ENCODE results near the gene ZBTB40.

ZBTB40 gene

DNA sequence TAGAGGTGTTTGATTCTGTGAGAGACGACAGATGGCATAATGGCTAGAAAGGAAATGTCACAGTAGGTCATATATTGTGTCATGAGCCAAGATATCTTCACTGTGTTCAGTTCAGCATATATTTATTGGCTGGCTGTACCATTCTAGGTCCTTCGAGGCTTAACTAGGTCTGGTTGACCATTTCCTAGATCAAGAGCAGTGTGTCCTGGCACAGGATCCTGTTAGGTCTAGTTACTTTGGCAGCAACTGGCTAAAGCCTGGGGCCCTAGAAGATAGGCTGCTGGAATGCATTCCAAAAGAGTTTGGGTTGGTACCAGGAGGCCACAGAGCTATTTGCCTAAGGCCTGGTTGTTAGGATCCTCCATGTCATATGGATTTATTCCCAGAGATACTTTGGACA, 20.9 kb downstream of the ZBTB40 start:
- DNase-seq, result peak; percentile 11 to 44

DNA sequence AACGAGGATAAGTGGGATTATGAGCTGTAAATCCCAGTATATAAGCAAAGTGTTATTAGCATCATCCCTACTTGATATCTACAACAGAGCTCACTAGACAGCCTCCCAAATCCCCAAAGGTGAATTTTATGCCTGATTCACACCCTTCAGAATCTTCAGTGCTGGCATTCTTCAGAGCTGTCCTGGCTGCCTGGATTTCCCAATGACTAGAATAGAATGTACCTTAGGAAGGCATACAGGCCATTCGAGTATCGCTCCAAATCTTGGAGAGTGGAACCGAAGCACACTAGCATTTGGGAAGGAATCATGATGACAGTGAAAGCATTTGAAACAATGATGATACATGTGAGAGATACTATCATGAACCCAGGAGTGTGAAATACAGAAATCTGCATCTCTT, 22.3 kb downstream of the ZBTB40 start:
- no peak for DNase-seq

DNA sequence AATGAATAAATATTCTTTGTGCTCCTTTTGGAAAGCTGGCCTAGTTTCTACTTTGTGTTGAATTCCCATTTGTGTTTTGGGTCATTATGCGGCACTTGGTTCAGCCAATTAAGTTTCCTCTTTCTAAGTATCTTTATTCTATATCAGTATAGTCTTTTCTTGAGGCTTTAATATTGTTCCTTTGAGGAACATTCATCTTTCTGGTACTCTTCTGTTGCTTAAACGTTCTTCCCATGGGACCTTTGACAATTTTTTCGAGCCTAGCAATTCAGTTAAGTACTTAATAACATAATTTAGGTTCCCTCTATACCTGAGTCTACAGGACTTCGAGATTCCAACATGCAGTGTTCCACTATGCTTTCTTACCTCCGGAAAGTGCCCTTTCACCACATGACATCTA, 24.9 kb downstream of the ZBTB40 start:
- no peak for DNase-seq

DNA sequence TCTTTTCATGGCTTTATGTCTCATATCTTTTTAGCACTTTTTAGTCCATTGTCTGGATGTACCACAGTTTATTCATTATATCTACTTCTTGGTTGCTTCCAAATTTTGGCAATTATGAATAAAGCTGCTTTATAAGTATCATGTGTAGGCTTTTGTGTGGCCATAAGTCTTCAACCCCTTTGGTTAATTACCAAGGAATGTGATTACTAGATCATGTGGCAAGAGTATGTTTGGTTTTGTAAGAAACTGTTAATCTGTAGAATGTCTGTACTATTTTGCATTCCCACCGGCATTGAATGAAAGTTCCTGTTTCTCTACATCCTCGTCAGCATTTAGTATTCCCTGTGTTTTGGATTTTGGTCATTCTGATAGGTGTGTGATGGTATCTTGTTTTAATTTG, 31.5 kb downstream of the ZBTB40 start:
- DNase-seq, result no peak

DNA sequence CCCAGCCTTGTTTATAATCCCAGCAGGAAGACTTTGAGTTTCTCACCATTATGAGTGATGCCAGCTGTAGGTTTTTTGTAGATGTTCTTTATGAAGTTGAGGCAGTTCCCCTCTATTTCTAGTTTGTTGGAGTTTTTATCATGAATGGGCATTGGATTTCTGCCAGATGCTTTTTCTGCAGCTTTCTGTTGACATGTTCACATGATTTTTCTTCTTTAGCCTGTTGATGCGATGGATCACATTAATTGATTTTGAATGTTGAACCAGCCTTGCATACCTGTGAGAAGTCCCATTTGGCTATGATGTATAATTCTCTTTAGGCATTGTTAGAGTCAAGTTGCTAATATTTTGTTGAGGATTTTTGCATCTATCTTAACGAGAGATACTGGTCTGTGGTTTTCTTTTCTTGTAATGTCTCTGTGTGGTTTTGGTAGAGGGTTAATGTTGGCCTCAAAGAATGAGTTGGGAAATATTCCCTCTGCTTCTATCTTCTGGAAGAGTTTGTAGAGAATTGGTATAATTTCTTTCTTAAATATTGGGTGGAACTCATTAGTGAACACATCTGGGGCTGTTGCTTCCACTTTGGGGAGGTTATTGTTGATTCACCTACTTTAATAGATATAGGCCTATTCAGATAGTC, 33.2 kb downstream of the ZBTB40 start:
- no peak for DNase-seq

DNA sequence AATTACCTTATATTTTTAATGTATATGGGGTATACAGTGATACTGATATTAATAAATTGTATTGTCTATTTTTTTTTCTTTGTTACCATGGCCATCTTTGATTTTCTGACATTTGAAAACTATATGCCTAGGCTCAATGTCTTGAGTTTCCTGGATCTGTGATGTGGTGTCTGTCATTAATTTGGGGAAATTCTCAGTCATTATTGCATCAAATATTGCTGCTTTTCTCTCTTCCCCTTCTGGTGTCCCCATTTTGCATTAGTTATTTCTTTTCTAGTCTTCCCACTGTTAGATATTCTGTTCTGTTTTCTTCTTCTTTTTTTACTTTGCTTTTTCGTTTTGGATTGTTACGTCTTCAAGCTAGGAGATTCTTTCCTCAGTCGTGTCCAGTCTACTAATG, 33.8 kb downstream of the ZBTB40 start:
- no peak for DNase-seq

DNA sequence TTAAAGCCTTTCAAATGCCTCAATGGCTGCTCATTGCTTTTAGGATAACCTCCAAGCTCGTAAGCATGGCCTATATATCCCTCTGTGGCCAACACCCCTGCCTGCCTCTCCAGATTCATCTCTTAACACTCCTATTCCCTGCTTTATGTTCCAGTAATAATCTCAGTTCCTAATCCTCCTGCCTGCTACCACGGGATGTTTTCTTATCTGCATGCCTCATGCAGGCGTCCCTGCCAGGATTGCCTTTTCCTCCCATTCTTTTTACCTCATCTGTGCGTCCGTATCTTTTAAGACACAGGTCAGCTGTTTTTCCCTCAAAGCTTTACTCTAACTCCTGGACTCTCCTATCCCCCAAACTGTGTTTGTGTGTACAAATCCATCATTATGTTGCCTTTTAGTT, 36.1 kb downstream of the ZBTB40 start:
- no peak for DNase-seq

DNA sequence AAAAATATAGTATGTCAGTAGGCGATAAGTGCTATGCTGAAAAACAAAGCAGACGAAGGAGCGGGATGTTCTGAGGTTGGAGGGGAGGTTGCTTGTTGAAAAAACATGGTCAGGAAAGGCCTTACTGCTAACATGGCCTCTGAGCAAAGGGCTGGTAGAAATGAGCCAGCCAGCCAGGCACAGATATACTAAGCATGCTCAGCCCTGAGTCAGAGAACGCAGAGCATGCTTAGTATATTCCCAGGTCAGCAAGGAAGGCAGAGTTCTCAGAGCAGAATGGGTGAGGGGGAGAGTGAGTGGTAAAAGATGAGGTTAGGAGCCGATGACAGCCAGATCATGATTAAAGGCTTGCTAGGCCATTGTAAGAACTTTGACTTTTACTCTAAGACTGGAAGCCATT, 36.7 kb downstream of the ZBTB40 start:
- no peak for DNase-seq

DNA sequence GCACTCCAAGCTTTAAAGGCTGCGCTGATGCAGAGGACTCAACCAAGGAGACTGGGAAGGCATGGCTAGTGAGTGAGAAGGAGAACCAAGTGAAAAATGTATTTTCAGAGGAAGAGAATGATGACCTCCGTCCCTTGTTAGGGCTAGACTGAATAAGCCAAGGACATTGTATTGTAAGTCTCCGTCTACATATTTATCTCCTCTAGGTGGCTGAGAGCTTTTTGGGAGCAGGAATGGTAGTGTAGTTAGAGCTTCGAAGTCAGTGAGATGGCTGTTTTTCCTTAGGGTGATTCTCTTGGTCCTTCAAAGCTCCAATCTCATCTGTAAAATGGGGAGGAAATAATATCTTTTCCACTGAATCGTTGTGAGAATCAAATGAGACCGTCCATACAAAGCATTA, 37.6 kb downstream of the ZBTB40 start:
- DNase-seq, result no peak

DNA sequence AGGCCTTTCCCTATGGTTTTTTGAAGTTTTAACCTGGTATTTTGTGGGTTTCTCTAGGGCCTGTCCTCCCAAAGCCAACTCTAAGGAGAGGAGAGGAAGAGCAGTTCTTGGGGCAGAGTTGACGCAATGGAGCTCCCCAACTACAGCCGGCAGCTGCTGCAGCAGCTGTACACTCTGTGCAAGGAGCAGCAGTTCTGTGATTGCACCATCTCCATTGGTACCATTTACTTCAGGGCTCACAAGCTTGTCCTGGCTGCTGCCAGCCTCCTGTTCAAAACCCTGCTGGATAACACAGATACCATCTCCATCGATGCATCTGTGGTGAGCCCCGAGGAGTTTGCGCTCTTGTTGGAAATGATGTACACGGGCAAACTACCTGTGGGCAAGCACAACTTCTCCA, 38.2 kb downstream of the ZBTB40 start:
- DNase-seq, result no peak

DNA sequence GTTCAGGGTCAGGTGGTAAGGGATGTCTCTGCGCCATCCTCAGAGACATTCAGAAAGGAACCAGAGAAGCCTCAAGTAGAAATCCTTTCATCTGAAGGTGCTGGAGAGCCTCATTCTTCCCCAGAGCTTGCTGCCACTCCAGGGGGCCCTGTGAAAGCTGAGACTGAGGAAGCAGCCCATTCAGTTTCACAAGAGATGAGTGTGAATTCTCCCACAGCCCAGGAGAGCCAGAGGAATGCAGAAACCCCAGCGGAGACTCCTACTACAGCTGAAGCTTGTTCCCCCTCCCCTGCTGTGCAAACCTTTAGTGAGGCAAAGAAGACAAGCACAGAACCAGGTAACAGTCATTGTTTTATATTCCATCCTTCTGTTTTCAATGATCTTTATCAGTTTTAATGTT, 38.7 kb downstream of the ZBTB40 start:
- no peak for DNase-seq

DNA sequence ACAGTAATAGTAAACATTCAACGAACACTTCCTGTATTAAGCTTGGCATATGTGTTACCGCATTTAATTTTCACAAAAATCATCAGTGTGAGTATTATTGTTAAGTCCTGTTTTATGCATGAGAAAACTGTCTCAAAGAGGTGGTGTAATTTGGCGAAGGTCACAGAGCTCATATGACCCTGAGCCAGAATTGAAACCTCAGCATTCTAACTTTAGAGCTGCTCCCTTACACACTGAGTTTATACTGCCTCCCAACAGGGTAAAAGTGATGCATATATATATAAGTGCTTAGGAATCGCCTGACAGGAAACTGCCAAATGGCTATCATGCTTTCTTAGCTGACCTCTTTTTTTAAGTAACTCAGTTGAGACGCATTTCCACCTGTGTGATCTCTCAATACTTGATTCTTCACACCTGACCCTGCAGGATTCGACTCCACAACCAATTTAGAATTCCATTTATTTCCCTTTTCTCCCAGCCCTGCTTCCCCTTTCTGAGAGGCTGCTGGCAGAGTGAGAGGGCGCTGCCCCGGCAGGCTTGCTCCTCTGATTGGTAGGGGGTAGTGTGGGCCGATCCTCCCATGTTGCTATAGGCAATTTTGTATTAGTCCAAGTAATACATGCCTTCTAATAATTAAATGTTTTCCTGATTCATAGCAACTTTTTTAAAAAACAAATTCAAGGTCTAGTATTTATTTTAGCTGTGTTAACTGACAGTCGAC, 40.5 kb downstream of the ZBTB40 start:
- DNase-seq, result no peak

DNA sequence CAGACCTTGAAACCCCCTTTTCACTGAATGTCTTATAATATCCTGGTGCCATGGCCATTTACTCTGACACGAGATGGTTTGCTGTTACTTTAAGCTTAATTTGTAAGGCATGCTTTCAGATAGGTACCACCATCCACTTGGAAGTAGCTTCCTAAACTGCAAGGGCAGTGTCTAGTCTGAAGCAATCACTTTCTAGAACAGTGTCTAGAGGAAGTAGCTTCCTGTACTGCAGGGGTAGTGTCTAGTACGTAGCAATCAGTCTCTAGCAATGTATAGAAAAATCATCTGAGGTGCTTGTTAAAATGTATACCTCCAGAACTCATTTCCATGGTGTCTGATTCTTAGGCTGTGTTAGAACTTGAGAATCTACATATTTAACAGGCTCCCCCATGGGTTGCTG, 42.5 kb downstream of the ZBTB40 start:
- no peak for DNase-seq

DNA sequence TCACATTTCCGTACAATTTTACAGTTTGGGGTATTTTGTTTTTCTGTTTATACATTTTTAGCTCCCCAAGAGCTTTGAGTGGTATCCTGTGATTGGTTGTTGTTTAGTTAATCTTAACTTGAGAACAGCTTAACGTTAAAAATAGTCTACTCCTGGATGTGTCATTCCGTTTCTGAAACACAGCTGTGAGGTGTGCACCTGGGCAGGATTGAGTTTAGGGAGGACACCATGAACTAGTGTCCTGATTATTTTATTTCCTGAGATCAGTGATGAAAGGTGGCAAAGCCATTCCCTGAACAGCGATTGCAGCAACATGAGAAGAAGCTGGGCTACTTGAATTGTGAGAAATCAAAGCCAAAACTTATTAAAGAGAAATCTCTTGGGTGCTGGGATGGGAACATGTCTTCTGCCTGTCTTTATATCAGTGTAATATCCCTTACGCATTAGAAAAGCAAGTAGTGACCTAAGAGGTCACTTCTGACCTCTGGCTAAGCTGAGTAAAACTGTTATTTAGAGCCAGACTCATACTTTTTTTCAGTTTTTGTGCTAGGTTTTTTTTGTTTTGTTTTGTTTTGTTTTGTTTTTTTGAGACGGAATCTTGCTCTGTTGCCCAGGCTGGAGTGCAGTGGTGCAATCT, 43.4 kb downstream of the ZBTB40 start:
- no peak for DNase-seq

DNA sequence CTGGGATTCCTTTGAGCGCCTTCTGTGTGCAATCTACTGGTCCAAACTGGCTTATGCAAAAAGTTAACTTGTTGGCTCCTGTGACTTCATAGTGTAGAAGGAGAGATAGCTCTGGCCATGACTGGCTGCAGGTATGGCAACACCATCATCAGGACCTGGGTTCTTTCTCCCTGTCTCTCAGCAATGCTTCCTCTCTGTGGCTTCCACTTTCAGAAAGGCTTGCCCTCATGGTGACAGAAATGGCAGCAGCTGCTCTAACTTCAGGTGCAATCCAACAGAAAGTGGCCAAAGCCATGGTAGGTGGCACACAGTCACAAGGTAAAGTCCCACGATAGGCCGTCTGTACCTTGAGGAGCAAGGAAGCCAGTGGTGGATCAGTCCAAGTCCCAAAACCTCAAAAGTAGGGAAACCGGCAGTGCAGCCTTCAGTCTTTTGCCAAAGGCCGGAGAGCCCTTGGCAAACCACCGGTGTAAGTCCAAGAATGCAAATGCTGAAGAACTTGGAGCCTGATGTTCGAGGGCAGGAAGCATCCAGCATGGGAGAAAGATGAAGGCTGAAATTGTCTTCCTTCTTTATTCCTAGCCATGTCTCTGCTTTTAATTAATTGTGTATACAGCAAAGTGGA, 45.0 kb downstream of the ZBTB40 start:
- DNase-seq, result no peak

DNA sequence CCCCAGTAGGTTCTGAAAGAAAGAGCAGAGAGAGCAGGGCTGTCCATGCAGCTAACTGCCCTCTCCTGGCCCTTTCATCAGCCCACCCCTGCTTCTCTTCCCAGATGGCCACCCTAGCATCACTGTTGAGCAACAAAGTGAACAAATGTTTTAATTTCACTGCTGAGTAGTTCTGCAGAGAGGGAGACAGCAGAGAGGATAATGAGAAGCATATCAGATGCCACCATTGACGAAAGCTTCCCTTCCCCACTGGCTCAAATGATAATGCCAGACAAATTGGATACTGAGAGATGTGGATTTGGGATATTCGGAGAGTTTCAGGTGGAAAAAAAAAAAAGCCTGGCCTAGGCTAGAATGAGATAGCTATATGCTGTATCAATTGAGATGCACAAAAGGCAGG, 46.8 kb downstream of the ZBTB40 start:
- no peak for DNase-seq

DNA sequence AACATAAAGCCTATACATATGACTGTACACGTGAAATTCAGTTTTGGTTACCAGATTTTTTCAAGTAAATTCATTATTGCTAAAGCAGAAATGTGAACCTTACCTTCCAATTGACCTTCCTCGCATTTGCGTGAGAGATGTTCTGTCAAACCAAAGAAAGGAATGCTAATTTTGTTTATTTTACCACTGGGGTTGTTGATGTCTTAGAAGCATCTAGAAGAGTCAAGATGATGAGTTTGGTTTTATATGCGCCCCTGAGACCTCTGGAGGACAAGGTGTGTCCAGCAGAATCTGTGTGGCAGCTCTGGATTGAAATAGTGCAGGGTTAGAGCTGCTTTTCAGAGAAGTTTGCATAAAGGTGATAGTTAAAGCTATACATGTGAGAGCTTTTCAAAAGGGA, 48.4 kb downstream of the ZBTB40 start:
- DNase-seq, result no peak

DNA sequence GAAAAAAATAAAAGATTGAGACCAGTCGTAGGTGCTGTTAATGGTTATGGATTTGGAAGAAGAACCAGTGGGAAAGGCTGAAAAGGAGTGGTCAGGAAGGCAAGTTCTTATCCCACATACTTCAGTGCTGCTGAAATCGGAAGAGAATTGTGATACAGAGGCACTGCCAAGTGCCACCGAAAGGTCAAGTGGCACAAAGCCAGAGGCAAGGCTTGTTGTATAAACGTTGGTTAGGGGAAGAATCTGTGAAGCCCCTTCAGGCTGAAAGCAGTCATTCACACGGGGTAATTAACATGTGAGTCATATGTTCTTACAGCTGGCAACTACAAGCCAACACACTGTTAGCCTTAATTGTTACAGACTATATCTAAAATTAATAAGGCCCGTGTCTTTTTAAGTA, 48.8 kb downstream of the ZBTB40 start:
- DNase-seq, result peak; percentile 13 to 52

DNA sequence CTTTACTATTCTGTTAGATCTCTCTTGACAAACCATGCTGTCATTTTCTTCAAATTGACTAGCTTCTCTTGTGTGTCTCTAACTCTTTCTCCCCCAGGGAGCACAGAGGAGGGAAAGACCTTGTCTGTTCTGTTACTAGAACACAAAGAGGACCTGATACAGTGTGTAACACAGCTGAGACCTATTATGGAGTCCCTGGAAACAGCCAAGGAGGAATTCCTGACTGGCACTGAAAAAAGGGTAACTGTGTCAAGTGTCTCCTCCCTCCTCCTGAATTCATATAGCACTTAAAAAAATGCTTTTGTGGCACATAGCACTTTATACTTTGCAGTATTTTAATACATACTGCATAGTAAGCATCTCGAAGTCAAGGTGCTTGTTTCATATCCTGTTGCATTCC, 50.6 kb downstream of the ZBTB40 start:
- no peak for DNase-seq

DNA sequence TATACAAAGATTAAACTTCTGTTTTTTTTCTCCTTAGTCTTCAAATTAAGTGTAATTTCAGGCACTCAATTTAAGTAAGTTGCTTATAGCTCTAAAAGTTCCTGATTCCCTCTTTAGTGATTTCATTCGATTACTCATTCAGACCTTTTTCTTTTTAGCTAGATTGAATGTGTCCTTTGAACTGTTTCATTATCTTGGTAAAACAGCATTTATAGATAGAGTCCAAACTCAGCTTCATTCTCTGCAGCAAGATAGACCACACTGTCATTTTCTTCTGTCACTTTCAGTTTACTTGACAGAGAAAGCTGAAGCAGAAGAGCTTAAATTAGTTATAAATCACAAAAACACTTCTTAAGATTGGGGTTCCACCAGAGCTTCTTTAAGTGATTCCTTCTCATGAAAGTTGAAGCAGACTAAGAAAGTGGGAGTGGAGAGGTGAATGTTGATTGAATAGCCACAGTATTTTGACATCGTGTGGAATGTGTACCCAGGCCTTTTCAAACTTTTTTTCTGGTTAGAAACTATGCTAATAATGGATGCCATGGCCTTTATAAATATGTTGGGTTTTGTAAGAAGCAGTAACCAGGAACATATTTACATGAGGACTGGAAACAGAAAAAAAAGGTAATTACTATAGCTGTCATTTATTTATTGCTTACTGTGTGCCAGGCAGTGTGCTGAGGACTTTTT, 52.2 kb downstream of the ZBTB40 start:
- DNase-seq, result no peak

DNA sequence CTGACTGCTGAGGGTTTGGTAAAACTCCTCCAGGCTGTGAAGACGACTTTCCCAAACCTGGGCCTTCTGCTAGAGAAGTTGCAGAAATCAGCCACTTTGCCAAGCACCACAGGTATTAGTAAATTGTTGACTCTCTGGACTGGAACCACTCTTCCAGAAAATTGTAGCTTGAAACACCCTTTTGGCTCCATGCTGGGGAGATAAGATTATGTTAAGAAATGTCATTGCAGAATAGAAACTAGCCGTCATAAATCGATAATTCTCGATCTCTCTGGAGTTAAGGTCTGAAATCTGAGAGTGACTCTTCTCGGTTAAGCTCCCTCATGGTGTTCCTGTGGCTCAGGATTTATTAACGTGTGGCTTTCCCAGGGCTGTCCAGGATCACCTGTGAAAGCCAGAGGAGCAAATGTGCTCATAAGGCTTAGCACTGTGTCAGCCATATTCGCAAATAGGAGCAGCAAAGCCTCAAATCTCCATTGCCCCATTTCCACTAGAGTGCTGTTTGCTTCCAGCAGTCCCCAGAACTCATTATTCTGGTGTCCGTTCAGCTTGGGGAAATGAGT, 54.6 kb downstream of the ZBTB40 start:
- no peak for DNase-seq

DNA sequence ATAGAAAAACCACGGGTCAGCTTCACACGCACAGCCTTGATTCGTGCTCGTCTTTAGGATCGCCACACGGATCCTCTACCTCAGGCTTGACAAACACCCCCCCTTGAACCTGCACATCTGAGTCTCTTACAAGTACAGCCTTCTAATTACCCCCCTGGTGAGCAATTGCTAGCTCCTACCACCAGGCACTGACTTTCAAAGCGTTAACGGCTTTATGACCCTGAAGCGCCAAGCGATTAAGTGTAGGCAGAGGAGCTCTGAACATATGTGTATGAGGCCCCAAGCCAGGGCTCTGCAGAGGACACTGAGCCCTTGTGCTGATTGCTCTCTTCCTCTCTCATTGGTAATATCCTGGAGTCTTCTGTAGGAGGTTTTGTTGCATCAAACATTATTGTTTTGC, 55.9 kb downstream of the ZBTB40 start:
- no peak for DNase-seq

DNA sequence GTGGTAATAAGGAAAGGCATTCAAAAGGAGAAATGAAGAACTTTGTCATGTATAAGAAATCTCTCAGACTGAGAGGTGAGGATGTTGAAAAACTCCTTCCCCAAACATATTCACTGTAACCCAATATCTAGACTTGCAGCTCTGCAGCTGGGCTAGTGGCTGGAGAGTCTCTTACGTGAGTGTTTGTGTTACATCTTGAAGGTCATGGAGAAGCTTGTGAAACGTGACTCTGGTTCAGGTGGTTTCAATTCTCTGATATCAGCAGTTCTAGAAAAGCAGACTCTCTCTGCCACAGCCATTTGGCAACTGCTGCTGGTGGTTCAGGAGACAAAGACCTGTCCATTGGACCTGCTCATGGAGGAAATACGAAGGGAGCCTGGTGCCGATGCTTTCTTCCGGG, 56.7 kb downstream of the ZBTB40 start:
- no peak for DNase-seq

All from NCI-H446 (cell line).